ENCODE measurements around the gene ZDHHC22.

ZDHHC22 gene

GRCh38 chr14:77131206-77131605 is 10.4 kb downstream of the ZDHHC22 start:
- no peak for DNase-seq

GRCh38 chr14:77130386-77130785 is 11.2 kb downstream of the ZDHHC22 start:
- DNase-seq = no peak

GRCh38 chr14:77128414-77128891 is 13.1 kb downstream of the ZDHHC22 start:
- peak in 3 of 51 donors; percentile 13 to 49 (median 34) for DNase-seq

- no peak for DNase-seq
These were observed 15.1 kb downstream of the ZDHHC22 start for GRCh38 chr14:77126461-77126990.

GRCh38 chr14:77125823-77126325 is 15.7 kb downstream of the ZDHHC22 start:
- no peak for DNase-seq

- no peak for DNase-seq
These were observed 16.2 kb downstream of the ZDHHC22 start for GRCh38 chr14:77125281-77125801.

- DNase-seq = peak in 41 of 51 donors; percentile 33 to 87 (median 68)
These were observed 17.0 kb downstream of the ZDHHC22 start for GRCh38 chr14:77124345-77125280.

GRCh38 chr14:77123381-77124325 is 17.9 kb downstream of the ZDHHC22 start:
- DNase-seq = peak in 27 of 51 donors; percentile 12 to 71 (median 47)

- DNase-seq = peak in 1 of 51 donors; percentile 12
These were observed 19.0 kb downstream of the ZDHHC22 start for GRCh38 chr14:77122526-77123125.

GRCh38 chr14:77120771-77121743 is 20.5 kb downstream of the ZDHHC22 start:
- DNase-seq = peak in 24 of 51 donors; percentile 17 to 79 (median 43)

- DNase-seq = no peak
These were observed 21.7 kb downstream of the ZDHHC22 start for GRCh38 chr14:77119851-77120250.

- DNase-seq = no peak
These were observed 25.3 kb downstream of the ZDHHC22 start for GRCh38 chr14:77116172-77116817.

GRCh38 chr14:77114609-77115008 is 27.0 kb downstream of the ZDHHC22 start:
- peak in 1 of 51 donors; percentile 36 for DNase-seq

GRCh38 chr14:77113644-77114043 is 27.9 kb downstream of the ZDHHC22 start:
- no peak for DNase-seq

GRCh38 chr14:77111021-77111420 is 30.6 kb downstream of the ZDHHC22 start:
- peak in 26 of 51 donors; percentile 15 to 69 (median 52) for DNase-seq

GRCh38 chr14:77110286-77110685 is 31.3 kb downstream of the ZDHHC22 start:
- DNase-seq = no peak

GRCh38 chr14:77109656-77110055 is 31.9 kb downstream of the ZDHHC22 start:
- DNase-seq = no peak

GRCh38 chr14:77108753-77109152 is 32.8 kb downstream of the ZDHHC22 start:
- no peak for DNase-seq

GRCh38 chr14:77107228-77107627 is 34.4 kb downstream of the ZDHHC22 start:
- DNase-seq = peak in 2 of 51 donors; percentile 13 to 16
